ENCODE measurements around the gene FHIT. TPM values are rescaled to one million over a fixed set of nuclear protein-coding genes. Genes with fewer than 3 reads are reported as not detected.

The FHIT gene
- total RNA-seq, 1 donor from 2014 or later = 1.3 TPM

- DNase-seq (ENCODE audit: low read depth, low spot score) = no peak
Measured at GRCh38 chr3:60240492-60240891, 1010.8 kb downstream of the FHIT start.

DNA sequence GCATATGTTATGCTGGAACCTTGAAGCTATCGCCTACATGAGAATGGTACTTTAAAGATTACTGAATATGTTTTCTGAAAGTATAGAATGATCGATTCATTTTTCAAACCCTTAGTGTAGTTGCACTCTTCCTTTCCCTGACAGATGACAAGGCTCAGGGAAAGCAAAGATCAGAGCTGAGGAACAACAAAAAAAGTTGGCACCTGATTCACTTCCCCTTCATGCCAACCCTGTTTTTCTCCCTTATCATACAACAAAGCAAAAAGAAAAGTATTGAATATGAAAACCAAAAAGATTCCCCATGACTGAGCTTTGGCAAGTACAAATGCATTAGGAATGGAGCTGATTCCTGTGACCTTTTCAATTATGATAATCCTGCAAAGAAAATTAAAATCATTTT is 1012.7 kb downstream of the FHIT start:
- no peak for DNase-seq (ENCODE audit: low read depth, low spot score)

DNA sequence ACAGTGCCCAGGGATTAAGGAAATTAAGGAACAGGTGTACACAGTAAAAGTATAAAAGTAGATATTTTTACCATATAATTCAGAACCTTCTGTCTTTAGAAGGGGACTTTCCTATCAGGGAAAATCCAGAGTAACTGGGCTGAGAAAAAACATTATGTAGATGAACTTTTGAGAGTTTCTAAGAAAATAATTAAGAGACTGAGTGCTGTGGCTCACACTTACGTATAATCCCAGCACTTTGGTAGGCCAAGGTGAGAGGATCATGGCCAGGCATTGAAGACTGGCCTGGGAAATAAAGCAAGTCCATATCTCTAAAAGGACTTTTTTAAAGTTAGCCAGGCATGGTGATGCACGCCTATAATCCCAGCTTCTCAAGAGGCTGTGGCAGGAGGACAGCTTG is 1021.8 kb downstream of the FHIT start:
- no peak for DNase-seq (ENCODE audit: low read depth, low spot score)

DNA sequence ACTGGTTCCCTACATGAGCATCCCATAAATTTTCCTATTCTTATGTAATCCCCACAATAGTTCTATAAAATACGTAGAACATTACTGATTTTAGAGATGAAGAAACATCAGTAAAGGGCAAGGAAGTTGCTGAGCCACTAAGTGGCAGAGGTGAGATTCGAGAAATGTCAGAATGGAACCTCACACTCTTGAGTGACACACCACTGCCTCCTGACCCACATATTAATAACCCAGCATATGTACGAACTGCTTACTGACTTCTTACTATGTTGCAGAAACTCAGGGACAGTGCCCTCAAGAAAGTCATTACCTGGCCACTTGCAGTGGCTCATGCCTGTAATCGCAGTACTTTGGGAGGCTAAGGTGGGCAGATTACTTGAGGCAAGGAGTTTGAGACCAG is 1022.4 kb downstream of the FHIT start:
- no peak for DNase-seq (ENCODE audit: low read depth, low spot score)

DNA sequence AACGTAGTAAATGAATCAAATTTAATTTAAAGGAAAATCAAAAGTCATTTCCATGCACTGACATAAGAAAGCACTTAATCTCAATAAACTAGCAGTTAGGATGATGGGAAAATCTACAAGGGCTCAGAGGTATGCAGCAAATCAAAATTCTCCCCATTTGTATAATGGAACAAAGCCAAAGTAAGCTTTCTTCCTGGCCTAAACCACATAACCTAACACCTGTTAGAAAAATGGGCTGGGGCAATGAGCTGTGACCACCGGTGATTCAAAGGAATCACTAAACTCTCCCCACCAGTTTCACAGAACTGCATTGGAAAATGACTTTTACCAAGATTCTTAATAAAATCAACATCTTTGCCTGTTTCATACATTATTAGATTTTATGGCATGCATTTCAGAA is 1024.3 kb downstream of the FHIT start:
- no peak for DNase-seq (ENCODE audit: low read depth, low spot score)

DNA sequence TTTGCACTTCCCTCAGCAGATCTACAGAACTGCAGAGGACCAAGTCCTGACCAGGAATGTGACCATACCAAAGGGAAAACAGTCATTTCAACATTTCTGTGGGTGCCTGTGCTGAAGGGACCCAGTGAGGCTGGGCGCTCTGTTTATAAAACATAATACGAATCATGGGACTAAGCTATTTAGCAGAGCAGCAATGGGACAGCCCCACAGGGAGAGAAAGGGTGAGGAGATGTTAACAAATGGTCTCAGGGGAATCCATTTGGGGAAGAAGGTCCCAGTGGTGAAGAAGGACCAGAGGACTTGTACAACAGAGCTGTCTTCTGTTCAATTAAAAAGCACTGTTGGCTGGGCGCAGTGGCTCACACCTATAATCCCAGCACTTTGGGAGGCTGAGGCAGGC is 1025.4 kb downstream of the FHIT start:
- DNase-seq (ENCODE audit: low read depth, low spot score) = no peak

DNA sequence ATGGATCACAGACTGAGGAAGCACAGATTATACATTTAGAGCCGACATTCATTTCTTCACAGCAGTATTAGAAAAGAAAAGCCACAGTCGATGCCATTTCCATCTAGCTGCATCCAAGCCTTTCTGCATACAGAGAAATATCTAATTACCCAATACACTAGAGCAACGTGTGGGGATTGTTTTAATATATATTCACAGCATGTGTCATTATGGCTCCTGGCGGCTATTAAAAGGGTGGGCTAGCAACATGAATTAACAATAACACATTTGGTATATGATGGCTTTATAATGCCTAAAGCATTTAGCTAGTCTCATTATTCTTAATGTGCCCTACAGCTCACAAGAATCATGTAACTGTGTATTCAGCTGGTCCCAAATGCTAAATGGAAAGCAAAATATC is 1030.5 kb downstream of the FHIT start:
- no peak for DNase-seq (ENCODE audit: low read depth, low spot score)

DNA sequence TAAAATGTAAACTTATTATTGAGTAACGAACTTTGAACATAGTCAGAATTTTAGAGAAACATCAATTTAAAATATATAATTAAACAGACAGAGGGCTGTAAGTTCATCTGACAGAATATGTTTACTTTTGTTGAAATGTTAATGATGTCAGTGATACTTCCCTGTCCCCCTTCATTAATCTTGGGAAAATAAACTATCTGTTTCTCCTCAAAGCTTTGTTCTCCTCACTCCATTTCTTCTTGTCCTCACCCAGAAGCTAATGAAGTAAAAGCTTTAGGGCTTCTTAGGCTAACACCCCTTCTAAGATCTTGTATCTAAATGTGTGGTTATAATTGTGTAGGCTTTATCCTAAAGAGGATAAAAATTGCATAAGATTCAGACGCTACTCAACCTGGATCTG is 1031.8 kb downstream of the FHIT start:
- DNase-seq (ENCODE audit: low read depth, low spot score) = no peak

- no peak for DNase-seq (ENCODE audit: low read depth, low spot score)
Measured at GRCh38 chr3:60217156-60217911, 1033.9 kb downstream of the FHIT start.

GRCh38 chr3:60216462-60217075 is 1034.7 kb downstream of the FHIT start:
- no peak for DNase-seq (ENCODE audit: low read depth, low spot score)

GRCh38 chr3:60215946-60216345 is 1035.3 kb downstream of the FHIT start:
- DNase-seq (ENCODE audit: low read depth, low spot score) = no peak

- no peak for DNase-seq (ENCODE audit: low read depth, low spot score)
Measured at GRCh38 chr3:60207905-60208304, 1043.3 kb downstream of the FHIT start.

DNA sequence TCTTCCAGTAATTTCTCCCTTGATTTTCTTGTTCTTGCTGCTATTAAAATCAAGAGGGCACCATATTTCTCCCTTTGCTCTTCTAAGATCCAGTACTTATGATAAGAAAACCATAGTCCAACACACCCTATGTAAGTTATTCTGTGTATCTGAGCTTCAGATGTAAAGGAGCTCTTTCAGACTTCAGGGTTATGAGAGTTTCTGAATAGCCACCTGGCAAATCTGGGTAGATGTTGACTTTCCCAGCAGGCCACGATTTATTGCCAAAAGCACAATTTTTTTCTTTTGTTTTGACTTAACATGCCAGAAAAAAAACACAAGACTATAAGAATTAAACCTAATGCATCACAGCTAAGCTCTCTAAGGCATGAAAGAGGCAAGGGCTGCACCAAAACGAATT is 1045.0 kb downstream of the FHIT start:
- no peak for DNase-seq (ENCODE audit: low read depth, low spot score)

- DNase-seq (ENCODE audit: low read depth, low spot score) = no peak
Measured at GRCh38 chr3:60202052-60202726, 1049.1 kb downstream of the FHIT start.

- DNase-seq (ENCODE audit: low read depth, low spot score) = no peak
Measured at GRCh38 chr3:60199306-60199705, 1051.9 kb downstream of the FHIT start.

DNA sequence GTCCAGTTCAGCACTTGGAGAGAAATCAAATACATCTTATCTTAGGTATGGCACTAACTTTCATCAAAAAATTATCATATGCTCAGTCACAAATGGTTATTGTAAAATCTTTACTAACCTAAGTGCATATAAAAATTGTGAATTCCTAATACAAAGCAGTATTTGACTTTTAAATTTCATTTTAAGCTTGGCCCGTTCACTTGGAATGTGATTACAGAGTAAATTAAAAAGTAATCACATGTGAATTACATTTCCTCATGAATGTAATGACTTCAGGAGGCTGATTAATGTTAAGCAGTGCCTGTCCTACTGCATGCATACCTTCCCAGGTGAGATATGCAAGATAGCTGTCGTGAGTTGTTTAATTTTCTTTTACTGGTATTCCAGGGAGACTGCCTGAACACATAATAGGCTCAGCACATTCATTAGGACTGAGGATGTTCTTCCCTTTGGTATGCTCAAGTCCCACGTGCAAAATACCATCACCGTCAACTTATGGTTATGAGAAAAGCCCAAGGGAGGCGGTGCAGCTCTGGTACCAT is 1053.0 kb downstream of the FHIT start:
- DNase-seq (ENCODE audit: low read depth, low spot score) = no peak

- no peak for DNase-seq (ENCODE audit: low read depth, low spot score)
Measured at GRCh38 chr3:60192297-60193114, 1058.7 kb downstream of the FHIT start.

DNA sequence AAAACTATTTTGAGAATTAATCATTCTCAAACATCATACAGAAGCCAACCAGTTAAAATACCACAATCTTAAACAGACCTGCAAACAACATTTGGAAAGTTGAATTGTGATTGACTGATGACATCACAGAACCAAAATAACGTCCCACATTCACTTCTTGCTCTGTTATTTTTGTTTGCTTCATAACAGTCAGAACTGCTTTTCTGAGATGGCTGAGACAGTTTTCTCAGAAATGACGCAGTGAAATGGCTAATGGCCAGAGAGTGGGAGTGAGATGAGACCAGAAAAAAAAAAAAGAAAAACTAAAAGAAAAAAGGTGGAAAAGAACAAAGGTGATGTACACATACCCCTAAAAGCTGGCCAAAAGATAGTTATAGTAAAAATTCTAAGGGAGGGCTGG is 1061.2 kb downstream of the FHIT start:
- DNase-seq (ENCODE audit: low read depth, low spot score) = no peak

DNA sequence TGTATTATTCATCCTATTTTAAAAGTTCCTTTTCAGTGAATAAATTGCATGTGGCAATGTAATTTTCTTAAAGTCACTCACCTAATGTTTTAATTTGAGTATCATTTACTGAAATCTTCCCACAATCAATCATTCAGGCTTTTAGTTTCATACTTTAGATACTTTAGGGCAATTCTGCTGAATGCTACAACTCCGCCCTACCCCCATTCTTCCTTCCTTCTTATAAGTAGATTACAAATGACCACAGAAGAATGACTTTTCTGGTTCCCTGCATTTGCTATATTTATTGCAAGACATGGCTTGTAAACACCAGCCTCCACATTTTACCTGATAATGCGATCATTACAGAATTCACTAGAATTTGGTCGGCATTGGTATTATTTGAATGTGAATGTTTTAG is 1061.9 kb downstream of the FHIT start:
- no peak for DNase-seq (ENCODE audit: low read depth, low spot score)

GRCh38 chr3:60188803-60189202 is 1062.4 kb downstream of the FHIT start:
- no peak for DNase-seq (ENCODE audit: low read depth, low spot score)

GRCh38 chr3:60187343-60187742 is 1063.9 kb downstream of the FHIT start:
- DNase-seq (ENCODE audit: low read depth, low spot score) = no peak

DNA sequence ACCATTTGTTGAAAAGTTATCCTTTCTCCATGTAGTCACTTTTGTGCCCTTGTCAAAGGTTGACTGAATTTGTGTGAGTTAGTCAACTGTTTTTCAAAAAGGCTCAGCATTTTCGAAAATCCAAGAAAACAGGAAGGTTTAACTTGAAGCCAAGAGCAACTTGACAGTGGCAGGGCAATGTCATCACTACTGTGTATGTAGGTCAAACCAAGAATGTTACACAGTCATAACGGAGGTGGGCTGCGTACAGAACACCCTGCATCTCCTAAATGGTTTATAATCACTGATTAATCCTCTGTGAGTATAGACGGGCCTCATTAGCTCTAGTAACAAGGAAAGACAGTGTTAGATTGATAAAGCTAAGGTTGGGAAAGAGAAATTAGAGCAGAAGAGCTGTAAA is 1064.9 kb downstream of the FHIT start:
- DNase-seq (ENCODE audit: low read depth, low spot score) = no peak
